ENCODE results near the gene BICRAL.
"Not testable (repeated sequence)": the region's sequence is repeated elsewhere in the genome, so short reads cannot be mapped to it uniquely, and the experiment has no call there.

BICRAL gene

DNA sequence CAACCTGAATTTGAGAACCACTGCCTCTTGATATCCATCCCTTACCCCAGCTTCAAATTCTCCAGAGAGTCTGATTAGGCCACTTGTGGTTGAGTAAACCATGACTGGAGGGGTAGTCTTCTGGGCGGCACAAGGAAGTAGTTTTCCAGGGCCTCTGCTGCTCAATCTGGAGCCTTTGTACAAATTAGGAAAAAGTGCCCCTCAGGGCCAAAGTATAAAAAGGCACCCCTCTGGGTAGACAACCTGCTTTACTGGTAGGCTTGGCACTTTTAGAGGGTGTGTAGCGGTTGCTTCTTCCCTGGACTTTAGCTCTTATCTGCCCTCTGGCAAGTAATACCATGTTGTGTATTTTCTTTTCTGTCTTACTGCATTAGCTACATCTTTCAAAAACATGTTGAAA lies 64.7 kb downstream of the BICRAL start:
- DNase-seq = no peak

DNA sequence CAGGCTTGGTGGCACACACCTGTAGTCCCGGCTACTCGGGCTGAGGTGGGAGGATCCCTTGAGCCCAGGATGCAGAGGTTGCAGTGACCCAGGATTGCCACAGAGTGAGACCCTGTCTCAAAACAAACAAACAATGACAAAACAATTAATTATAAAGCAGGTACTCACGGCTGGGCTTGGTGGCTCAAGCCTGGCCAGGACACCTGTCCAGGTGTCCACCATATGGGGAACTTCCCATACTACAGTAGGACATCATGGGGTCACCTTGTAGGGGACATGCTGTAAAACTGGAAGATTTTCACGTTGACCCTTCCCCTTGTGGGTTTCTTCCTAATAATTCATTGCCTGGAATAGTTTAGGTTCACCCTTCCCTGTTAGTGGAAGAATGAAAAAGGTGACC lies 66.8 kb downstream of the BICRAL start:
- DNase-seq = no peak

DNA sequence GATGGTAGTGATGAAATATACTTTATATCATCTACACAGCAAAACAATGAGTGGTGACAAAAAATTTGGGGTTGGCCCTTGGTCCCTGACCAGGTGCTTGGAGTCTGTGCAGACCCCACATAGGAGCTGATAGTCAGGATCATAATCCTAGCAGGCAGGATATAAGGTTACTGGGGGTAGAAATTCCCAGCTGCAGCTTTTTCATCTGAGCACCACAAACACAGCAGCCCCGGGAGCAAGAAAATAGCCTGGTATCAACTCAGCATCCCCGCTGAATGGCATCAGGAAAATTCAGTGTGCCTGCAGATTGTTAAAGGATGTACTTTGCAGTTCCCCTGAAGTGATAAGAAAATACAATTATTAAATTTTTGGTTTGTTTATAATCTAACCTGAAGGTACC lies 69.7 kb downstream of the BICRAL start:
- no peak for DNase-seq

DNA sequence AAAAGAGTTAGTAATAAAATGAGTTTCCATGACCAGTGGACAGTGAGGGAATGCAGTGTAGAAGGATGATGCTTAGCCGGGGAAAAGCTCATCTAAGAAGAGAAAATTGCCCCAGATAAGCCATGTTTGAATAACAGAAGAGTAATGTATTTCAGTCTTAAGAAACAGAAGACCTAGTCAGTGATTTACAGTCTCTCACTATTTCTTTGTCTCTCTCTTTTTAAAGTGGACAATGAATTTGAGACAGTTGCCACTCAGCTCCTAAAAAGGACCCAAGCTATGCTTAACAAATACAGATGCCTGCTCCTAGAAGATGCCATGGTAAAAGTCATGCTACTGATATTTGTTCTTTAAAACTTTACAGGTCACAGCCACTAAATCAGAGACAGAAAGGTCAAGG lies 78.2 kb downstream of the BICRAL start:
- DNase-seq = no peak

DNA sequence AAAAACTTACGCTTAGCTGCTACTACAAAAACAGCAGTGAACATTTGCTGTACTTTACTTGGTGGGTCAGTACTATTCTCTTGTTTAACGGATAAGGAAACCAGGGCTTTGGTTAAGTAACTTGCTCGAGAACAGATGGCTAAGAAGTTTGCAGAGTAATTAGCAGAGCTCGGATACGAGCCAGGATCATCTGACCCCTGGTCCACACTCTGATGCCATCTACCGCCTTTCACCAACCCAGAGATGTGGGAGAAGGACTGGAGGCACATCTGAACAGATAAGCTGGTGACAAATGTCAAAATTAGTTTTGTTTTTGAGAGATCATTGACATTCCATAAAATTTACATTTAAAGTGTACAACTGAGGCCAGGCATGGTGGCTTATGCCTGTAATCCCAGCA lies 78.6 kb downstream of the BICRAL start:
- DNase-seq = no peak

DNA sequence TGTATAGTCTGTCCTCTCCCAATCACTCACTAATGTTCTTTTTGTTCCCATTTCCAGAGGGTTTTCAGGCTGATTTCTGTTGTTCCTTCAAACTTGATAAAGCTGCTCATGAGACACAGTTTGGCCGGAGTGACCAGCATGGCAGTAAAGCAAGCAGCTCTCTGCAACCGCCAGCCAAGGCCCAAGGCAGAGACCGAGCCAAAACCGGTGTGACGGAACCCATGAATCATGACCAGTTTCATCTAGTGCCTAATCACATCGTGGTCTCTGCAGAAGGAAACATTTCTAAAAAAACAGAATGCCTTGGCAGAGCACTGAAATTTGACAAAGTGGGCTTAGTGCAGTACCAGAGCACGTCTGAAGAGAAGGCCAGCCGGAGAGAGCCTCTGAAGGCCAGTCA lies 82.8 kb downstream of the BICRAL start:
- no peak for DNase-seq

DNA sequence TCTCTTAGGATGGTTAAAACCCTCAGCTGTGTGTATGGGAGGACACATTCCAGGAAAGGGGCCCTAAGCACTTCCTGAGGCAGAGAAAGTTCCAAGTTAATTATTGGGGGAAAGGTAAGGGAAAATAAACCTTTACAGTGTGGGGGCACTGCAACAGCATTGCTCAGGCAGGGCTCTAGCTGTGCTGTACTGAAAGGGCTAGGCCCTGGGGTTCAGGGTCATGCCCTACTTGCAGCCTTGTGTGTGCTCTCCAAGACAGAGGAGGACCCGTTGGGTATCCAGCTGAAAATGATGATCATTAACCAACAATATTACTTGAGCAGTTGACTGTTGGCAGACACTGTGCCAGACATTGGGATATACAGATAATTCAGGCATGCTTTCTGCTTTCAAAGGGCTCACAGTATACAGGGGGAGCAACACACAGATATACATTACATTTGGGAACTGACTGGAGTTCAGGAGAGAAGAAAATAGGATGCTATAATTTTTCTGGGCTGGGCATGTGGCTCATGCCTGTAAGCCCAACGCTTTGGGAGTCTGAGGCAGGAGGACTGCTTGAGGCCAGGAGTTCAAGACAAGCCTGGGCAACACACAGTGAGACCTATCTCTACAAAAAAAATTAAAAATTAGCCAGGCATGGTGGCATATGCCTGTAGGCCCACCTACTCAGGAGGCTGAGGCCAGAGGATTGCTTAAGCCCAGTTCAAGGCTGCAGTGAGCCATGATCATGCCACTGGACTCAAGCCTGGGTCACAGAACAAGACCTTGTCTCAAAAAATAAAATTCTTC lies 88.5 kb downstream of the BICRAL start:
- no peak for DNase-seq

DNA sequence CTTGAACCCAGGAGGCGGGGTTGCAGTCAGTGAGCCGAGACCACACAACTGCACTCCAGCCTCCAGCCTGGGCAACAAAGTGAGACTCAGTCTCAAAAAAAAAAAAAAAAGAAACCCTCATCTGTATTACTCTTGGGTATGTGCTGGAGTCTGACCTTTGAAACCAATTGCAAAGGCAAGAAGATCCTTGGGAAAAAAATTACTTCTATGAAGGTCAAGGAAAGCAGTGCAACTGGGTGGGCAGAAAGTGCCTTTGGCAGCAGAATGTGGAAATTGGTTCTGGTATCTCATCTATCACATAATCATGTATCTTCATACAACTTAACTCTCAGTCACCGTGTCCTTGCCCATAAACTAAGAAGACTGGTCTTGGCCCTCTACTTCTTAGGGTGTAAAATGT lies 89.9 kb downstream of the BICRAL start:
- no peak for DNase-seq

DNA sequence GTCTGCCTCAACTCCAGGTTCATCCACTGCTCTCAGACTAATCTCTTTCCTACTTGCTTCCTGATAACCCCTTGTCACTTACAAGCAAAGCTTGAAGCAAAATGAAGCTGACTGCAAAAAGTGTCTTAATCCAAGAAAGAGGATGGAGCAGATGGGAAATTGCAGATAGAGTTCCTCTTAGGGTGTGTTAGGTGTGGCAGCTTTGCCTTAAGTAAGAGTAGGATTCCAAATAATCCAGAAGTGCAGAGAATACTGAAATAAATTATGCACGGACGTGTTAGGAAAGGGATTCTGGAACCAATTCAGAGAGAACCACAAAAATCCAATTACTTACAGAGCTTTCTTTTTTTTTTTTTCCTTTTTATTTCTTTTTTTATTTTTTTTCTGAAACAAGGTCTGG lies 91.5 kb downstream of the BICRAL start:
- DNase-seq = no peak

DNA sequence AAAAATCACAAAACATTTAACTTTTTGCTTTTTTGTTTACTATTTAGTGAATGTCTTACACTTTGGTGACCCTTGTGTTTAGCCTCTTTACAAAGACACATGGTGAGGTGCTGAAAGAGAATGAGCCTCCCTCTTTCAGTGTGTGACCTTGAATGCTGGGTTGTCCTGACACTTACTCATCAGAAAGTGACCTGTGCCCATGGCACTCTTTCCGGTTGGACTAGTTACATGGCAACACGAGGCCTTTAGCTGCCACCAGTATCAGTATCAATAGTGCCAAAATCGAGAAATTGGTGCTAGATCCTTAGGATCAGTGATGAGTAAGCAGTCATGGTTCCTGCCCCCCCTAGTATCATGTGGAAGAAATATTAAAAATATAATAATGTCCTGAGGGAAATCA lies 95.8 kb downstream of the BICRAL start:
- DNase-seq = no peak

DNA sequence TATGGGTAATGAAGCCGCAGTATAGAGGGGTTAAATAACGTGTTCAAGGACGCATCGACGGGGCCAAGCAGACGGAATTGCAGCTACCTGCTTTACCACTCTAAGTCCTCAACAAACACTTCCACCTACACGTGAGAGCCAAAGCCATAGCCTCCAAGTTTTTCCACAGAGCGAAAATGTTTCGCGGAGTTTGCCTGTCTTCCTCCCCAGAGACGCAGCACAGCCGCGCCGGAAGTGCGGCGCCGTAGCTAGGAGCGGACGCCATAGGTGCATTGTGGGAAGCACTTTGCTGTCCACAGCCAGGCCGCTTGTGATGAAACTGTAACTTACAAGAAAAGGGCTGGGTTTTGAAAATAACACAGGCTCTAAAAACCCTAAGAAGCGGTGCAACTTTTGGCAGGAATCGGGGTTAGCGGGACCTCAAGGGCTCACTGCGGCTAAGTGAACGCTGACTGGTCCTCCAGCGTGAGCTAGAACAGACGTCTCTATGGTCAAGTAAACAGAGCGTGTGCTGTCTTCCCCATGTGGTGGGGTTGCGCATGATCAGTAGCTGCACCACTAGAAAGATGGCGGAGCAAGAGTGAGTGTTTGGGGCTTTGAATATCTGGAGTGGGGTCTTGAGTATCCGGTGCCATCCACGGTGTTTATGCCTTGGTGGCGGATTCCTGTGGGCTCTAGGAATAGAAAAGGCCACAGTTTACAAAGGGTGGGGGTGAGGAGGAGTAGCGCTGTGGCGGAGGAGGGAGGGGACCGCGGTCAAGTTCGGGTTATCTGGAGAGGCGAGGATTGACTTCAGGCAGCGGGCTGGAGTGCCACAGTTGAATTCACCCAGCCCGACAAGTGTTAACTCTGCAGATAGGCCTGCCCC lies 97.8 kb downstream of the BICRAL start, which contains the start of gene RPL7L1:
Gene RPL7L1 (plus strand): TSS at position 245 of the 868 bp plus-strand sequence. CDS start 295 bp downstream, at position 540.
- DNase-seq = peak; percentile 94

DNA sequence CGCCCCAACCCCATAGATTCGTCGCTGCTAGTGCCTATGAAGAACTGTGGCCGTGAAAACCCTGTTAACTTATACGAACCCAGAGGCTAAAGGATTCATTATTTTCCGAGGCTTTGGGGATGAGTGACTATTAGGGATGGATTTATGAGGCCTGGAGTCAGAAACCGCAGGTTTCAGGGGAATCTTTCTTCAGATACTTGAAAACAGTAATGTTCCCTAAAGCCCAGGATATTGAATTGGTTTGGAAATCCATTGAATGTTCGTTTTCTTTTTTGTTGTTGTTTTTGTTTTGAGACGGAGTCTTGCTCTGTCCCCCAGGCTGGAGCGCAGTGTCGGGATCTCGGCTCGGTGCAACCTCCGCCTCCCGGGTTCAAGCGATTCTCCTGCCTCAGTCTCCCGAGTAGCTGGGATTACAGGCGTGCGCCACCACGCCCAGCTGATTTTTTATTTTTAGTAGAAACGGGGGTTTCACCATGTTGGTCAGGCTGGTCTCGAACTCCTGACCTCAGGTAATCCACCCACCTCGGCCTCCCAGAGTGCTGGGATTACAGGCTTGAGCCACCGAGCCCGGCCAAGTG lies 98.5 kb downstream of the BICRAL start:
- DNase-seq = not testable (repeated sequence)

DNA sequence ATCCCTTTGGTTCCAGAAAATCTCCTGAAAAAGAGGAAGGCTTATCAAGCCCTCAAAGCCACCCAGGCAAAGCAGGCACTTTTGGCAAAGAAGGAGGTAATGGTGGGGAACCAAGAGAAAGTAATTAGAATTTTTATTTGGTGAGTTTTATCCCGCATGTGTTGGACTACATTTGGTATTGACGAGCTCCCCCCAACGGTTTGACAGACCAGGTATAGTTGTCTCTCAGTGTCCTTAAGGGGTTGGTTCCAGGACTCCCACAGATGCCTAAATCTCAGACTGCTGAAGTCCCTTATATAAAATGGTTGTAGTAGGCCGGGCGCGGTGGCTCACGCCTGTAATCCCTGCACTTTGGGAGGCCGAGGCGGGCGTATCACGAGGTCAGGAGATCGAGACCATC lies 99.0 kb downstream of the BICRAL start:
- not testable (repeated sequence) for DNase-seq

DNA sequence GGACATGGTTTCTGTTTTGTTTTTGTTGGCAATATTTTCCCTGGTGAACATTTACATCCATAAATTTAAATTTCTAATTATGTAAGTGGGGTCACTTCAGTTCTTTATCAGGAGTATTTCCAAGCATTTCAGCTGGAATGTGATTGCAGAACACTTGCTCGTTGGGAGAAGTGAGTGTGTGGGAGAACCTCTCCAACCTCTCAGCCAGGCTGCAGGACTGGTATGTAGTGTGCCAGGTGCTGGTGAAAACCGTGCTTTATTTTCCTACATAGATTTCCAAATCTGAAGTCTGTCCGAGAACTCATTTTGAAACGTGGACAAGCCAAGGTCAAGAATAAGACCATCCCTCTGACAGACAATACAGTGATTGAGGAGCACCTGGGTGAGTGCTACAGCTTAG lies 103.8 kb downstream of the BICRAL start:
- no peak for DNase-seq

DNA sequence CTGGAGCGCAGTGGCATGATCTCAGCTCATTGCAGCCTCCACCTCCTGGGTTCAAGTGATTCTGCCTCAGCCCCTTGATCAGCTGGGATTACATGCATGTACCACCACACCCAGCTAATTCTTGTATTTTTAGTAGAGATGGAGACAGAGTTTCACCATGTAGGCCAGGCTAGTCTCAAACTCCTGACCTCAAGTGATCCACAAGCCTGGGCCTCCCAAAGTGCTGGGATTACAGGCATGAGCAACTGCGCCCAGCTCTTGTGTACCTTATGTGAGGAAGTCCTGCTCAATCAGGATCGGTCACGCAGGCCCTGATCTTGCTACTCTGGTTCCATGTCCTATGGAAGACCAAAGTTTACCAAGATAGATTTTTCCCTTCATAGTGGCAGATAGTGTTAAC lies 106.3 kb downstream of the BICRAL start:
- DNase-seq = not testable (repeated sequence)

DNA sequence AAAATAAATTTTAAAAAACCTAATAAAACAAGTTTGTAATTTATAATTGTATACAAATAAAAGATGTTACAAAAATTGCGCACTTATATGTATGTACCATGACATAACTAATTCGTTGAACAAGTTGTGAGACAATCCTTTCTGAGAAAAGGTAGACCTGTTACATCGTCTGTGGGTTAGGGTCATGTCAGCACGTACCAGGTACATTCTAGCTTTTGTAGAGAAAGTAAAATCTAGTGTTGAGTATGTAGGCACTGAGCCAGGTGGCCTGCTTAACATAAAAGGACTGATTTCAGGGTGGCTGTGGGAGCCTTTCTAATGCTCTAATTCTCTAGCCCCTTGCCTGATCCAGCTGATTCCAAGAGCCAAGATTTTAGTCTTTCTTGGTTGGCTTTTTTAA lies 108.0 kb downstream of the BICRAL start:
- no peak for DNase-seq

DNA sequence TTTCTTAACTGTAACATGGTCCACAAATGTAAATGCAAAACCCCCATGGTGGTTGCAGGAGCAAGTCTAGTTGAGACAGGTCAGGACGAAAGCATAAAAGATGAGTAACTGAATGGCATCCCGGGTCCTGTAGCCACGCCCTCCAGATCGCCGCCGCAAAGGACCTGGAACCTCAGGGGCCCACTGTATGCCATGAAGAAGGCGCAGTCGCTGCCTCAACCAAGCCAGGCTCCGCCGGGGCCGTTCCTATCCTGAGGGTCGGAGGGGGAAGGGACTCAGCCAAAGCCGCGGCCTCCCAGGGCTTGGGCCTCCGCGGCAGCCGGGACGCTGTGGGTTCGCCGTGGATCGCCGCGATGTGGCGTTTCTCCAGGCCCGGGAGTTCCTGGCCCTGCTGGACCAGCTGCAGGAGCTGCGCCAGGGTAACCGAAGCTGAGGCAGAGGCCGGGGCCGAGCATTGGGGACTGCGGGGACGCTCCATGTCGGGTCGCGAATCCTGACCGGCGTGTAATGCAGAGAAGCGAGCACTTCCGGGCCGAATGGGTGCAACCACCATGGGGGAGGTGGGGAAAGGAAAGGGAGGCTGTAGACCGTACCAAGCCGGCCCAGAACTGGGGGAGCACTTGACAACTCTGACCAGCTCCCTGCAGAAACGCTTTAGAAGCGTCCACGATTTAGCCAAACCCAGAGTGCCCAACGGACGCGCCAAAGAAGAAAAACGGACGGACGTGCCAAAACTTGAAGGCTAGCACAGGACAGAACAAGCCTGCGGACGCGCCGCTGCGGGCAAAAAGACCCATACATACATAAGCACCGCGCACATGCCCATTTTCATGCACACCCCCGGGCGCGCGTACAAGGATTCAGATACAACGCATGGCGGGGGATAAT lies 108.7 kb downstream of the BICRAL start:
- peak; percentile 94 for DNase-seq

DNA sequence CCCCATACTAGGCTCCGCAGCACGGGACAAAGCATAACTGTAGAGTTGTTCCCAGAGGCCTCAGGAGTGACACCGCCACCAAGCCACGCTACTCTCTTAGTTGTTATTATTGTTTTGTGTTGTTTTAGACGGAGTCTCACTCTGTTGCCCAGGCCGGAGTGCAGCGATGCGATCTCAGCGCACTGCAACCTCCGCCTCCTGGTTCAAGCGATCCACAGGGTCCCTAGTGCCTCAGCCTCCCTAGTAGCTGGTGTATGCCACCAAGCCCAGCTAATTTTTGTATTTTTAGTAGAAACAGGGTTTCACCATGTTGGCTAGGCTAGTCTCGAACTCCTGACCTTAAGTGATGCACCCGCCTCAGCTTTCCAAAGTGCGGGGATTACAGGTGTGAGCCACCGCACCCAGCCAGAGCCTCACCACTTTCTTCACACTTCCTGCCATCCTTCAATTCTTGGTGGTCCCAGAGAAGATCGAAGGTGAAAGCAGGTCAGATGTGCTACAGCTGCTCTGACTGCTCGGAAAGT lies 109.4 kb downstream of the BICRAL start:
- DNase-seq = no peak

DNA sequence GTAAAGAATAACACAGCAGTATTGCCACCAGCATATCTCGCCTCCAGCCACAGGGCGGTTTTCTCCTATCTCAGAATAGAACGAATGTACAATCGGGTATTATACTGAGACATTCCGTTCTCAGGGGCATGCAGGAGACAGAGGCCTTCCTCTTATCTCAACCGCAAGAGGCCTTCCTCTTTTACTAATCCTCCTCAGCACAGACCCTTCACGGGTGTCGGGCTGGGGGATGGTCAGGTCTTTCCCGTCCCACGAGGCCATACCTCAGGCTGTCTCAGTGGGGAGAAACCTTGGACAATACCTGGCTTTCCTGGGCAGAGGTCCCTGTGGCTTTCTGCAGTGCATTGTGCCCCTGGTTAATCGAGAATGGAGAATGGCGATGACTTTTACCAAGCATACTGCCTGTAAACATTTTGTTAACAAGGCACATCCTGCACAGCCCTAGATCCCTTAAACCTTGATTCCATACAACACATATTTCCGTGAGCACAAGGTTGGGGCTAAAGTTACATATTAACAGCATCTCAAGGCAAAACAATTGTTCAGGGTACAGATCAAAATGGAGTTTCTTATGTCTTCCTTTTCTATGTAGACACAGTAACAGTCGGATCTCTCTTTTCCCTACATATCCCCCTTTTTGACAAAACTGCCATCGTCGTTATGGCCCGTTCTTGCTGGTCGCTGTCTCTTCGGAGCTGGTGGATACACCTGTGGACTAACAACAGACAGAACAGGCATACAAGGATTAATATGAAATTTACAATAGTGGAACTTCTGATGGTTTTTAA lies 112.4 kb downstream of the BICRAL start:
- DNase-seq = not testable (repeated sequence)

DNA sequence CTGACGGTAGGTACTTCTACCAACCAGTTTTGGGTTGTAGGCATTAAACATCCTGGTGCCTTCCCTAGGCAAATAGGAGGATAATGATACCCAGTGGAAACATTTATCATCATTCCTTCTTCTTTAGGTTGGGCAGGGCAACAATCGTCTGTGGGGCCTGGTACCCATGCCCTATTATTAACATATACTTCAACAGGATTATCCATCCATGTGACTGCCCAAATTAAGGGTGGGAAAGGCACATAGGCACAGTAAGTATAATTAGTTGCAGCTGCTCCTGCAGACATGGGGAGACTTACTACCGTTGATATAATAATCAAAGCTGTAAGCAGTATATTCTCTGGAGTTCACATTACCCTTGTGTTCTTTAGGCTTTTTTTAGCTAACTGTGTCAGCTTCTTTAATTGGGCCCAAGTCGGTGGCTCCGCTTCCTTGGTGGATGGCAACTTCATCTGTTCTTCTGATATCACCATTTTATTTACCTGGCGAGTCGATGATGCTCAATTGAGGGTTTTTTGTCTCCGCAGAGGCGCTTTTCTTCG lies 114.4 kb downstream of the BICRAL start:
- DNase-seq = no peak

DNA sequence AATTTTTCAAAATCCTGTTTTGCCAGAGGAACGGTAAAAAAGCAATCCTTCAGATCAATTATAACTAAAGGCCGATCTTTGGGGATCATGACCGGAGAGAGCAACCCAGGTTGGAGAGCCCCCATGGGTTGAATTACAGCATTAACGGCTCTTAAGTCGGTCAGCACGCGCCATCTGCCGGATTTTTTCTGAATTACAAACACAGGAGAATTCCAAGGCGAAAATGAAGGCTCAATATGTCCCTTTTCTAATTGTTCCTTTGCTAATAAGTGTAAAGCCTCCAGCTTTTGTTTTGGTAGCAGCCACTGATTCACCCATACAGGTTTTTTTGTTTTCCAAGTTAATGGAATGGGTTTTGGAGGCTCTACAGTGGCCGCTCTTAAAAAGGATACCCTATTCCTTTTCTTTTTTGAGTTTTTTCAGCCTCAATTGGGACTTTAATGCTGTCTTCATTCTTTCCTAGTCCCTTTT lies 117.1 kb downstream of the BICRAL start:
- peak; percentile 84 for DNase-seq

Measured in activated CD8-positive, alpha-beta memory T cell treated with anti-CD3 and anti-CD28 coated beads for 24 hours (primary cell).